Panc1 (cell line): ENCODE data around the gene LCN6. TPM values are rescaled to one million over a fixed set of nuclear protein-coding genes. Genes with fewer than 3 reads are reported as not detected.

ENCODE experiments used
- ATAC-seq: fragments of 200-7000 bp; cut with Tn5 transposase; 2 replicates; pipeline ENCODE4 v1.9.1; 2020; ENCODE audit warnings: mild to moderate bottlenecking, moderate library complexity
- BruUV-seq: library from RNA; stranded (reverse); fragments of 400-500 nt; replicated peaks from 2 replicates; lab custom pipeline; 2021; lab: Mats Ljungman, UMichigan
- CTCF ChIA-PET: fragments of 300-600 bp; sonication (Branson Sonifier 250); formaldehyde crosslinking; loops from one replicate; lab custom pipeline; 2022; ENCODE audit warnings: antibody characterized with exemption; lab: Charles Lee
- POLR2A ChIA-PET: fragments of 300-600 bp; sonication (Branson Sonifier 250); formaldehyde crosslinking; loops from one replicate; lab custom pipeline; 2022; ENCODE audit warnings: antibody characterized with exemption; lab: Charles Lee
- DNase-seq: peaks from one replicate; pipeline ENCODE4 v3.0.0-alpha.2; 2010; ENCODE audit warnings: low read depth, low spot score
- H3K27ac ChIP-seq: 2 replicates; pipeline ENCODE4 v1.5.1; 2011; ENCODE audit warnings: mild to moderate bottlenecking, low read length, inconsistent platforms
- H3K27me3 ChIP-seq: fragments of 200-500 bp; sonication (Bioruptor generic); 2 replicates; pipeline ENCODE4 v1.6.0; 2014; ENCODE audit warnings: low read length, inconsistent platforms; ENCODE audit not compliant: control insufficient read depth, insufficient read depth
- H3K36me3 ChIP-seq: fragments of 200-500 bp; sonication (Bioruptor generic); 2 replicates; pipeline ENCODE4 v1.5.1; 2014; ENCODE audit warnings: inconsistent platforms, mild to moderate bottlenecking, low read length, moderate library complexity; ENCODE audit not compliant: control insufficient read depth, insufficient read depth
- H3K4me1 ChIP-seq: 2 replicates; pipeline ENCODE4 v1.5.1; 2011; ENCODE audit warnings: inconsistent platforms, mild to moderate bottlenecking, low read length, moderate library complexity; ENCODE audit not compliant: control insufficient read depth, insufficient read depth
- H3K4me3 ChIP-seq, 2 experiments: 2 replicates each; pipeline ENCODE4 v1.5.1; 2011 to 2012; ENCODE audit warnings: low read depth in 2 of 2, low read length in 2 of 2, mild to moderate bottlenecking in 2 of 2, inconsistent platforms in 1 of 2, moderate library complexity in 1 of 2
- H3K9me3 ChIP-seq: fragments of 200-500 bp; sonication (Bioruptor generic); 2 replicates; pipeline ENCODE4 v1.5.1; 2014; ENCODE audit warnings: low read depth, mild to moderate bottlenecking, inconsistent platforms, low read length, moderate library complexity; ENCODE audit not compliant: control insufficient read depth, insufficient read depth
- POLR2AphosphoS5 ChIP-seq: IDR thresholded peaks from 2 replicates; pipeline ENCODE4 v1.6.1; 2012; ENCODE audit warnings: mild to moderate bottlenecking, low read depth, low read length, moderate library complexity
- REST ChIP-seq, 2 experiments: IDR thresholded peaks; 2 replicates each; pipeline ENCODE4 v1.6.1; 2011 to 2012; ENCODE audit warnings: low read depth in 2 of 2, control low read depth in 1 of 2, low read length in 1 of 2, mild to moderate bottlenecking in 1 of 2, moderate library complexity in 1 of 2; ENCODE audit not compliant: insufficient read depth in 1 of 2
- SIN3A ChIP-seq: IDR thresholded peaks from 2 replicates; pipeline ENCODE4 v1.6.1; 2012; ENCODE audit warnings: low read depth, mild to moderate bottlenecking, low read length, moderate library complexity, borderline replicate concordance; ENCODE audit not compliant: insufficient read depth
- TCF7L2 ChIP-seq: IDR thresholded peaks from 2 replicates; pipeline ENCODE4 v1.6.1; 2011; ENCODE audit warnings: mild to moderate bottlenecking, low read depth, low read length, inconsistent platforms
- in situ Hi-C: cut with HindIII; loops from 2 replicates; pipeline ENCODE4 v1.10.0; 2016; ENCODE audit warnings: low sequenced_read_pairs, low pct_unique_long_range_greater_than_20kb
- intact Hi-C: fragments of 100-400 bp; cut with micrococcal nuclease; formaldehyde crosslinking; loops from one replicate; pipeline ENCODE4 v1.10.0; 2022; ENCODE audit not compliant: unreplicated experiment
- total RNA-seq: library from RNA; stranded (reverse); gene quantifications from one replicate; pipeline ENCODE4 v1.2.1, GENCODE V29; 2021; ENCODE audit not compliant: unreplicated experiment
- TF ChIP-seq, protein P1 (sequence below): fragments of 450-650 bp; IDR thresholded peaks from 2 replicates; pipeline ENCODE4 v1.5.1; 2017; ENCODE audit warnings: mild to moderate bottlenecking

Gene LCN6
- total RNA-seq, 1 experiment from 2014 or later: not detected

DNA sequence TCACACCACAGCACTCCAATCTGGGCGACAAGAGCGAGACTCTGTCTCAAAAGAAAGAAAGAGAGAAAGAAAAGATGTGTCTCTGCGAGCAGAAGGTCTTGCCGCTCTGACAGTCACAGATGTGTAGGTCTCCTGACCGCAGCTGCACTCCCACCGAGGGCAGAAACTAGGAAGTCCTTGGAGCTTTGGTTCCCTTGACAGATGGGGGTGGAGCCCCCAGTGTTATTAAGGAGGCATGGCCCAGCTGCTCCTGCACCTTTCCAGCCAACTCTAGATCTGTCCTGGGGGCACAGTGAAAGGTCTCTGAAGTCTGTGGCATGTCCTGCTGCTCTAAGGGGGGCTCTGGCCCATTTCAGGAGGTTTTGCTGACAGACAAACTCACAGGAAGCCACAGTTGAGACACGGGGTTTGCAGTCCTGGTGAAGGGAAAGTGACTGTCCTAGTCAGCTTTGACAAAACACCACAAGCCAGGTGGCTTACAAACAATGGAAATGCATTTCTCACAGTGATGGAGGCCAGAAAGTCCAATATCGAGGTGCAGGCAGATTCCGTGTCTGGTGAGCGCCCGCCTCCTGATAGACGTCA is 45.0 kb downstream of the LCN6 start:
- H3K4me1 ChIP-seq: no peaks in the 10 kb centered on the region
- in situ Hi-C loops: no loop called here
- TF ChIP-seq, protein P1, sequence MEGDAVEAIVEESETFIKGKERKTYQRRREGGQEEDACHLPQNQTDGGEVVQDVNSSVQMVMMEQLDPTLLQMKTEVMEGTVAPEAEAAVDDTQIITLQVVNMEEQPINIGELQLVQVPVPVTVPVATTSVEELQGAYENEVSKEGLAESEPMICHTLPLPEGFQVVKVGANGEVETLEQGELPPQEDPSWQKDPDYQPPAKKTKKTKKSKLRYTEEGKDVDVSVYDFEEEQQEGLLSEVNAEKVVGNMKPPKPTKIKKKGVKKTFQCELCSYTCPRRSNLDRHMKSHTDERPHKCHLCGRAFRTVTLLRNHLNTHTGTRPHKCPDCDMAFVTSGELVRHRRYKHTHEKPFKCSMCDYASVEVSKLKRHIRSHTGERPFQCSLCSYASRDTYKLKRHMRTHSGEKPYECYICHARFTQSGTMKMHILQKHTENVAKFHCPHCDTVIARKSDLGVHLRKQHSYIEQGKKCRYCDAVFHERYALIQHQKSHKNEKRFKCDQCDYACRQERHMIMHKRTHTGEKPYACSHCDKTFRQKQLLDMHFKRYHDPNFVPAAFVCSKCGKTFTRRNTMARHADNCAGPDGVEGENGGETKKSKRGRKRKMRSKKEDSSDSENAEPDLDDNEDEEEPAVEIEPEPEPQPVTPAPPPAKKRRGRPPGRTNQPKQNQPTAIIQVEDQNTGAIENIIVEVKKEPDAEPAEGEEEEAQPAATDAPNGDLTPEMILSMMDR: no peak
- TF ChIP-seq TCF7L2 (no peak), POLR2AphosphoS5 (no peak), SIN3A (no peak), REST (IDR thresholded peaks at IDR 0.05; ENCODE audit: insufficient read depth in 1 of 2, low read depth in 2 of 2, low read length in 1 of 2) (no peak)
- no peak overlapping the region for H3K27ac ChIP-seq
- H3K27me3 ChIP-seq: no peaks in the 10 kb centered on the region
- no peaks in the 10 kb centered on the region for H3K36me3 ChIP-seq
- DNase-seq (no peak), ATAC-seq (no peak)
- no TSS peak for BruUV-seq
- H3K9me3 ChIP-seq: no peaks in the 10 kb centered on the region
- intact Hi-C loops: no loop called here
- H3K4me3 ChIP-seq: no peak overlapping the region
- ChIA-PET POLR2A (no interaction called here), CTCF (interaction anchor here (0.8 kb wide), 1 partner anchor 11 kb away, joined by 3 read pairs; no protein-coding TSS in a partner anchor)

DNA sequence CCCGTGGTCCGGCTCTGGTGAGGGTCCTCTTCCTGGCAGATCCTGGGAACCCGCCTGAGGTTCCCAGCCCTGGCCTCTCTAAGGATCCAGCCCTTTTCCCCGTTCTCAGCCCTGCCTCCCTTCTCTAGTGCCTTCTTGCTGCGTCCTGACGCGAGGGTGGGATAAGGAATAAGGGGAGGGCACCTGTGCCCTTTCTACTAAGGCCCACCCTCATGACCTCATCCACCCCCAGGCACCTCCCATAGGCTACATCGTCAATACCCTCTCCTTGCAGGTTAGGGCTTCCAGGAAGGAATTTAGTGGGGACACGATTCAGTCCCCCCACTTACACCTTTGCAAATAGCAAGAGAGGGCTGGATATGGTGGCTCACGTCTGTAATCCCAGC is 46.7 kb downstream of the LCN6 start:
- no peak for ATAC-seq
- in situ Hi-C loops: no loop called here

More for the DNA sequence above, 46.7 kb downstream of the LCN6 start:
- Histone ChIP-seq H3K27me3 (no peaks in the 10 kb centered on the region), H3K9me3 (no peaks in the 10 kb centered on the region), H3K4me3 (no peak overlapping the region), H3K36me3 (no peaks in the 10 kb centered on the region), H3K27ac (no peak overlapping the region), H3K4me1 (peaks cover 5% of the 10 kb centered on the region)
- TF ChIP-seq POLR2AphosphoS5 (no peak), REST (IDR thresholded peaks at IDR 0.05; ENCODE audit: insufficient read depth in 1 of 2, low read depth in 2 of 2, low read length in 1 of 2) (no peak), SIN3A (no peak), TCF7L2 (no peak)
- TF ChIP-seq, protein P1: no peak
- no TSS peak for BruUV-seq
- ChIA-PET POLR2A (interaction anchor here (0.6 to 0.7 kb wide), 2 partner anchors 43 to 369 kb away, joined by 3 to 8 read pairs; partner anchors contain the start of gene SAPCD2), CTCF (interaction anchor here (0.7 kb wide), 1 partner anchor 263 kb away, joined by 5 read pairs; no protein-coding TSS in a partner anchor)
- intact Hi-C loops: no loop called here
- DNase-seq: no peak
